ENCODE results near the gene ERAP2. TPM values are rescaled to one million over a fixed set of nuclear protein-coding genes. Genes with fewer than 3 reads are reported as not detected.
A peak's percentile ranks its signal among the peaks of the same experiment; 100 is the strongest.

Gene ERAP2
- total and polyA plus RNA-seq, 2 of the 13 experiments (the other 11 are each of a cell fraction or from before 2014, with no cell fraction given): 12.8 to 16.6 TPM

DNA sequence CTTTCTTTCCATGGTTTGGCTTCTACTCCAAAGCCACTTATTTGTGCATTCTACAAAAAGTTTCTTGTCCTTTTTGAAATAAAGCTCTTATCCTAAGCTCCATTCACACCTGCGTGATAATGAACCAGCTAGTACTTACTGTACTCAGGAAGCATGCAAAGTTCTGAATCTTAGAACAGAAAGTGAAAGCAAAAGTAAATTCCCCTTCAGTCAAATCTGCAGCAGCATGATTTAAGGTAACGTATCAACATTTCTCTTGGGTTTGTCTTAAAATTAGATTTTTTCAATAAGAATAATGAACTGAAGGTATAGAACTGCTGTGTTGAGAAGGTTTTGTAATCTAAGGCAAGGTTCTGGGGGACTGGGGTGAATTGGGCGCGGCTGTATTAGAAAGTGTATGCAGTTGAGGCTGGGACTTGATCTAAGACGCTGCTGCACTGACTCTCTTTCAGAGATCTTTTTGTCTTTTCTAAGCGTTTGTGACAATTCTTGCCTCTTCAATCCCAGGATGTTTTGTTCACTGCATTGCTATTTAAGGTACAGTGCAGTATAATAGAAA, at the start of gene ERAP2 (continued):
- TF ChIP-seq, protein P1, sequence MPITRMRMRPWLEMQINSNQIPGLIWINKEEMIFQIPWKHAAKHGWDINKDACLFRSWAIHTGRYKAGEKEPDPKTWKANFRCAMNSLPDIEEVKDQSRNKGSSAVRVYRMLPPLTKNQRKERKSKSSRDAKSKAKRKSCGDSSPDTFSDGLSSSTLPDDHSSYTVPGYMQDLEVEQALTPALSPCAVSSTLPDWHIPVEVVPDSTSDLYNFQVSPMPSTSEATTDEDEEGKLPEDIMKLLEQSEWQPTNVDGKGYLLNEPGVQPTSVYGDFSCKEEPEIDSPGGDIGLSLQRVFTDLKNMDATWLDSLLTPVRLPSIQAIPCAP (CRISPR knock-in tag; IDR thresholded peaks at IDR 0.05; ENCODE audit: low read depth): 0 out of 2 replicates have a peak, but pooled peaks have one; percentile 66
- TF ChIP-seq, protein P2, sequence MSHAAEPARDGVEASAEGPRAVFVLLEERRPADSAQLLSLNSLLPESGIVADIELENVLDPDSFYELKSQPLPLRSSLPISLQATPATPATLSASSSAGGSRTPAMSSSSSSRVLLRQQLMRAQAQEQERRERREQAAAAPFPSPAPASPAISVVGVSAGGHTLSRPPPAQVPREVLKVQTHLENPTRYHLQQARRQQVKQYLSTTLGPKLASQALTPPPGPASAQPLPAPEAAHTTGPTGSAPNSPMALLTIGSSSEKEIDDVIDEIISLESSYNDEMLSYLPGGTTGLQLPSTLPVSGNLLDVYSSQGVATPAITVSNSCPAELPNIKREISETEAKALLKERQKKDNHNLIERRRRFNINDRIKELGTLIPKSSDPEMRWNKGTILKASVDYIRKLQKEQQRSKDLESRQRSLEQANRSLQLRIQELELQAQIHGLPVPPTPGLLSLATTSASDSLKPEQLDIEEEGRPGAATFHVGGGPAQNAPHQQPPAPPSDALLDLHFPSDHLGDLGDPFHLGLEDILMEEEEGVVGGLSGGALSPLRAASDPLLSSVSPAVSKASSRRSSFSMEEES (CRISPR knock-in tag; IDR thresholded peaks at IDR 0.05): 0 out of 2 replicates have a peak, but pooled peaks have one; percentile 2
- TF ChIP-seq YEATS4 (CRISPR knock-in tag; IDR thresholded peaks at IDR 0.05; ENCODE audit: borderline replicate concordance) (0 out of 2 replicates have a peak, but pooled peaks have one; percentile 5), GTF2F1 (IDR thresholded peaks at IDR 0.05; ENCODE audit: low read length) (0 out of 2 replicates have a peak, but pooled peaks have one; percentile 17), CREB1 (IDR thresholded peaks at IDR 0.05) (no peak), CREB1 (CRISPR knock-in tag; IDR thresholded peaks at IDR 0.05) (0 out of 2 replicates have a peak, but pooled peaks have one; percentile 43), IRF2 (CRISPR knock-in tag; IDR thresholded peaks at IDR 0.05) (peak; percentile 99), ZNF441 (CRISPR knock-in tag; IDR thresholded peaks at IDR 0.05; ENCODE audit: borderline replicate concordance) (0 out of 2 replicates have a peak, but pooled peaks have one; percentile 8), ARNT2 (CRISPR knock-in tag; IDR thresholded peaks at IDR 0.05; ENCODE audit: low read depth) (0 out of 2 replicates have a peak, but pooled peaks have one; percentile 29), NONO (IDR thresholded peaks at IDR 0.05) (no peak), NONO (CRISPR knock-in tag; conservative IDR thresholded peaks at IDR 0.05) (no peak), PHF20 (CRISPR knock-in tag; IDR thresholded peaks at IDR 0.05) (0 out of 2 replicates have a peak, but pooled peaks have one; percentile 12), ASH2L (IDR thresholded peaks at IDR 0.05; ENCODE audit: insufficient read length, low read depth, low read length) (peak; percentile 92), ZKSCAN1 (IDR thresholded peaks at IDR 0.05; ENCODE audit: low read length) (no peak), KMT2B (CRISPR knock-in tag; IDR thresholded peaks at IDR 0.05) (peak; percentile 76), PHF8 (CRISPR knock-in tag; IDR thresholded peaks at IDR 0.05) (0 out of 2 replicates have a peak, but pooled peaks have one; percentile 26), ZNF180 (CRISPR knock-in tag; IDR thresholded peaks at IDR 0.05; ENCODE audit: borderline replicate concordance, low read depth) (no peak), MTF2 (CRISPR knock-in tag; IDR thresholded peaks at IDR 0.05; ENCODE audit: borderline replicate concordance) (no peak), SP4 (CRISPR knock-in tag; IDR thresholded peaks at IDR 0.05) (no peak), KMT2A (CRISPR knock-in tag; IDR thresholded peaks at IDR 0.05) (peak; percentile 89; the same call in 1 of the 2 replicates), ZNF484 (CRISPR knock-in tag; IDR thresholded peaks at IDR 0.05; ENCODE audit: borderline replicate concordance, low read depth) (no peak)
- TF ChIP-seq, protein P3, sequence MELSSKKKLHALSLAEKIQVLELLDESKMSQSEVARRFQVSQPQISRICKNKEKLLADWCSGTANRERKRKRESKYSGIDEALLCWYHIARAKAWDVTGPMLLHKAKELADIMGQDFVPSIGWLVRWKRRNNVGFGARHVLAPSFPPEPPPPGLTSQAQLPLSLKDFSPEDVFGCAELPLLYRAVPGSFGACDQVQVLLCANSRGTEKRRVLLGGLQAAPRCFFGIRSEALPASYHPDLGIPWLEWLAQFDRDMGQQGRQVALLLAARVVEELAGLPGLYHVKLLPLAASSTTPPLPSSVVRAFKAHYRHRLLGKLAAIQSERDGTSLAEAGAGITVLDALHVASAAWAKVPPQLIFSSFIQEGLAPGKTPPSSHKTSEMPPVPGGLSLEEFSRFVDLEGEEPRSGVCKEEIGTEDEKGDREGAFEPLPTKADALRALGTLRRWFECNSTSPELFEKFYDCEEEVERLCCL (CRISPR knock-in tag; IDR thresholded peaks at IDR 0.05; ENCODE audit: borderline replicate concordance): no peak
- TF ChIP-seq, protein P4, sequence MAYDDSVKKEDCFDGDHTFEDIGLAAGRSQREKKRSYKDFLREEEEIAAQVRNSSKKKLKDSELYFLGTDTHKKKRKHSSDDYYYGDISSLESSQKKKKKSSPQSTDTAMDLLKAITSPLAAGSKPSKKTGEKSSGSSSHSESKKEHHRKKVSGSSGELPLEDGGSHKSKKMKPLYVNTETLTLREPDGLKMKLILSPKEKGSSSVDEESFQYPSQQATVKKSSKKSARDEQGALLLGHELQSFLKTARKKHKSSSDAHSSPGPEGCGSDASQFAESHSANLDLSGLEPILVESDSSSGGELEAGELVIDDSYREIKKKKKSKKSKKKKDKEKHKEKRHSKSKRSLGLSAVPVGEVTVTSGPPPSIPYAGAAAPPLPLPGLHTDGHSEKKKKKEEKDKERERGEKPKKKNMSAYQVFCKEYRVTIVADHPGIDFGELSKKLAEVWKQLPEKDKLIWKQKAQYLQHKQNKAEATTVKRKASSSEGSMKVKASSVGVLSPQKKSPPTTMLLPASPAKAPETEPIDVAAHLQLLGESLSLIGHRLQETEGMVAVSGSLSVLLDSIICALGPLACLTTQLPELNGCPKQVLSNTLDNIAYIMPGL (CRISPR knock-in tag; IDR thresholded peaks at IDR 0.05; ENCODE audit: borderline replicate concordance in 1 of 2, low read depth in 1 of 2): 0 out of 4 replicates have a peak, but pooled peaks of 1 of the 2 experiments have one; percentile 34
- TF ChIP-seq, protein P5, sequence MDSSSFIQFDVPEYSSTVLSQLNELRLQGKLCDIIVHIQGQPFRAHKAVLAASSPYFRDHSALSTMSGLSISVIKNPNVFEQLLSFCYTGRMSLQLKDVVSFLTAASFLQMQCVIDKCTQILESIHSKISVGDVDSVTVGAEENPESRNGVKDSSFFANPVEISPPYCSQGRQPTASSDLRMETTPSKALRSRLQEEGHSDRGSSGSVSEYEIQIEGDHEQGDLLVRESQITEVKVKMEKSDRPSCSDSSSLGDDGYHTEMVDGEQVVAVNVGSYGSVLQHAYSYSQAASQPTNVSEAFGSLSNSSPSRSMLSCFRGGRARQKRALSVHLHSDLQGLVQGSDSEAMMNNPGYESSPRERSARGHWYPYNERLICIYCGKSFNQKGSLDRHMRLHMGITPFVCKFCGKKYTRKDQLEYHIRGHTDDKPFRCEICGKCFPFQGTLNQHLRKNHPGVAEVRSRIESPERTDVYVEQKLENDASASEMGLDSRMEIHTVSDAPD (CRISPR knock-in tag; IDR thresholded peaks at IDR 0.05): no peak

Measured in HepG2 (cell line).